ENCODE measurements around the gene DRD1.
"Not testable (repeated sequence)": the region's sequence is repeated elsewhere in the genome, so short reads cannot be mapped to it uniquely, and the experiment has no call there.

GRCh38 chr5:175454338-175454737 is 10.4 kb upstream of the DRD1 start:
- TF ChIP-seq CTCF, POLR2A (IDR thresholded peaks at IDR 0.05): not testable (repeated sequence)
